ENCODE results near the gene FOXL2NB. TPM values are rescaled to one million over a fixed set of nuclear protein-coding genes. Genes with fewer than 3 reads are reported as not detected.
A peak's percentile ranks its signal among the peaks of the same experiment; 100 is the strongest.
"Not testable (repeated sequence)": the region's sequence is repeated elsewhere in the genome, so short reads cannot be mapped to it uniquely, and the experiment has no call there.

FOXL2NB gene
- total RNA-seq, 4 donors from 2014 or later: 1.3 to 22.7 (median 12.2) TPM

- peak overlapping the region in 1 of 2 donors; percentile 89 for H3K27ac ChIP-seq
- no peaks in the 10 kb centered on the region for H3K4me1 ChIP-seq
- TF ChIP-seq POLR2A (IDR thresholded peaks at IDR 0.05): no peak
- TF ChIP-seq, protein P1, sequence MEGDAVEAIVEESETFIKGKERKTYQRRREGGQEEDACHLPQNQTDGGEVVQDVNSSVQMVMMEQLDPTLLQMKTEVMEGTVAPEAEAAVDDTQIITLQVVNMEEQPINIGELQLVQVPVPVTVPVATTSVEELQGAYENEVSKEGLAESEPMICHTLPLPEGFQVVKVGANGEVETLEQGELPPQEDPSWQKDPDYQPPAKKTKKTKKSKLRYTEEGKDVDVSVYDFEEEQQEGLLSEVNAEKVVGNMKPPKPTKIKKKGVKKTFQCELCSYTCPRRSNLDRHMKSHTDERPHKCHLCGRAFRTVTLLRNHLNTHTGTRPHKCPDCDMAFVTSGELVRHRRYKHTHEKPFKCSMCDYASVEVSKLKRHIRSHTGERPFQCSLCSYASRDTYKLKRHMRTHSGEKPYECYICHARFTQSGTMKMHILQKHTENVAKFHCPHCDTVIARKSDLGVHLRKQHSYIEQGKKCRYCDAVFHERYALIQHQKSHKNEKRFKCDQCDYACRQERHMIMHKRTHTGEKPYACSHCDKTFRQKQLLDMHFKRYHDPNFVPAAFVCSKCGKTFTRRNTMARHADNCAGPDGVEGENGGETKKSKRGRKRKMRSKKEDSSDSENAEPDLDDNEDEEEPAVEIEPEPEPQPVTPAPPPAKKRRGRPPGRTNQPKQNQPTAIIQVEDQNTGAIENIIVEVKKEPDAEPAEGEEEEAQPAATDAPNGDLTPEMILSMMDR (IDR thresholded peaks at IDR 0.05): no peak
- H3K36me3 ChIP-seq: no peaks in the 10 kb centered on the region
- no peak overlapping the region for H3K4me3 ChIP-seq
- intact Hi-C loops (cut with DNase I; ENCODE audit: low total_unique reads): loop anchor here (5.0 kb wide), 1 partner anchor 325 kb away; the partner anchor contains the start of gene CEP70
- no peaks in the 10 kb centered on the region for H3K9me3 ChIP-seq
- no peaks in the 10 kb centered on the region for H3K27me3 ChIP-seq
- peak in 1 of 2 donors; percentile 42 for DNase-seq
Observed at GRCh38 chr3:138916824-138917223, 30.2 kb upstream of the FOXL2NB start.

DNA sequence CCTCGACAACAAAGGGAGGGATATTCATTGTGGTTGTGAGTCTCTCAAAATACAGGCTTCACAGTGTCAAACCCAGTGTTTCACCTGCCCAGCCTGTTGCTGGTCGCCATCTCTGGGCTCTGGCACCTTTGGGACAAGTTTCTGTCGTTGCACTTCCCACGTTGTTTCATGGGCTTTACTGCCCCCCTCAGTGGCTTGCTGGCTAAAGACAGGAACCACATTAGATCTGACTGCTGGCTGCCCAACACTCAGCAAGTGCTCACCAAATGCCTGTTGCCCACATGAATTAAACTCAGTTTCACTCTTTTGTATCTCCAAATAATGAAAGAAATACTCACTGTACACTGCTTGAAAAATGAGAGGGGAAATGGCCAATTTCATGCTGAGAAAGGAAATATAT lies 27.7 kb upstream of the FOXL2NB start:
- no peaks in the 10 kb centered on the region for H3K4me1 ChIP-seq
- intact Hi-C loops (cut with DNase I; ENCODE audit: low total_unique reads): loop anchor here (5.0 kb wide), 1 partner anchor 327 kb away; the partner anchor contains the start of gene CEP70

DNA sequence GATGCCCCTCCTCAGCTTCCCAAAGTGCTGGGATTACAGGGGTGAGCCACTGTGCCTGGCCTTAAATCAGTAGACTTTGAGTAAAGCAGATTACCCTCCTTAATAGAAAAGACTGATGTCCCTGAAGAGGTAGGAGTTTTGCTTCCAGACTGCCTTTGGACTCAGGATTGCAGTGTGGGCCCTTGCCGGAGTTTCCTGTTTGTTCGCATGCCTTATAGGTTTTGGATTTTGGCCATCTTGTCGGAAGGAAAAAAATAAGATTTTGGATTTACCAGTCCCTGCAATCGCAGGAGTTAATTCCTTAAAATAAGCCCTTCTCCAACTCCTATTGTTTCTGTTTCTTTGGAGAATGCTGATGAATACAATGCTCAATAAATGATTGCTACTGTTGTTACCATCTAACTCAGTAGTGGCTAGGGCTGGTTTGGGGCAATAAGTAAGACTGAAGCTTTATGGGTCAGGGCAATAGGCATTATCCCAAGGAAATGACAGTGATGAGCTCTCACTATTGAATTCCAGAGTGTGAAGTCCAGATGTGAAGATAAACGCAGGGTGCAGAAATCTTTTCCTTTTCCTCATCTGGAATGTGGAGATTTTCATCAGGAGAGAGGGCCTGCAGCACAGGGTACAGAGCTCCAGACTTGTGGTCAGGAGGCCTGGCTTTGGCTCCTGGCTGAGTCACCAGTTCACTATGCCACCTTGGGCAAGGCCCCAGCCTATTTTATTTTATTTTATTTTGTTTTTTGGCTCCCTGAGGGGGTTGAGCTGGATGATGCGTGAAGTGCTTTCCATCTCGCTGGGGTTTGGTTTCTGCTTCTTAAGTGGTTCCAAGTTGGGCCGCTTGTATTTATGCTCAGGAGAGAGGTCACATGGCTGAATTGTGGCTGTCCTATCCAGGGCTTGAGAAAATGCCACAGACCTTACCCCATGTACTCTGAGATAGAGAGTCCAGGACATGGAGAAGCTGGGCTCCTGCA lies 25.4 kb upstream of the FOXL2NB start:
- Histone ChIP-seq H3K36me3 (no peaks in the 10 kb centered on the region), H3K27ac (no peak overlapping the region), H3K9me3 (no peaks in the 10 kb centered on the region), H3K4me1 (no peaks in the 10 kb centered on the region), H3K4me3 (no peak overlapping the region), H3K27me3 (no peaks in the 10 kb centered on the region)
- intact Hi-C loops (cut with DNase I; ENCODE audit: low total_unique reads): no loop called here
- TF ChIP-seq POLR2A (IDR thresholded peaks at IDR 0.05): no peak
- TF ChIP-seq, protein P1 (IDR thresholded peaks at IDR 0.05): no peak
- DNase-seq: no peak

More for the DNA sequence above, 27.7 kb upstream of the FOXL2NB start:
- no peaks in the 10 kb centered on the region for H3K36me3 ChIP-seq
- TF ChIP-seq POLR2A (IDR thresholded peaks at IDR 0.05): no peak
- TF ChIP-seq, protein P1 (IDR thresholded peaks at IDR 0.05): no peak
- H3K27me3 ChIP-seq: no peaks in the 10 kb centered on the region
- no peak overlapping the region for H3K4me3 ChIP-seq
- no peaks in the 10 kb centered on the region for H3K9me3 ChIP-seq
- no peak overlapping the region for H3K27ac ChIP-seq
- no peak for DNase-seq

GRCh38 chr3:138922400-138922799 lies 24.6 kb upstream of the FOXL2NB start:
- H3K4me1 ChIP-seq; H3K36me3 ChIP-seq; intact Hi-C loops (cut with DNase I; ENCODE audit: low total_unique reads); H3K4me3 ChIP-seq; H3K27me3 ChIP-seq; DNase-seq; H3K9me3 ChIP-seq; H3K27ac ChIP-seq: not testable (repeated sequence)

GRCh38 chr3:138923531-138923994 lies 23.5 kb upstream of the FOXL2NB start:
- Histone ChIP-seq H3K27me3 (no peaks in the 10 kb centered on the region), H3K4me1 (no peaks in the 10 kb centered on the region), H3K36me3 (no peaks in the 10 kb centered on the region), H3K9me3 (no peaks in the 10 kb centered on the region), H3K27ac (no peak overlapping the region), H3K4me3 (no peak overlapping the region)
- TF ChIP-seq, protein P1 (IDR thresholded peaks at IDR 0.05): peak; percentile 55 to 70 (median 66)
- no peak for TF ChIP-seq POLR2A (IDR thresholded peaks at IDR 0.05)
- DNase-seq: peak; percentile 62 to 77
- intact Hi-C loops (cut with DNase I; ENCODE audit: low total_unique reads): no loop called here

All from uterus (tissue), 4 donors.